Femur (tissue), 1 donor: Measurements from ENCODE around the gene OCA2.
A peak's percentile ranks its signal among the peaks of the same experiment; 100 is the strongest.
"Not testable (repeated sequence)": the region's sequence is repeated elsewhere in the genome, so short reads cannot be mapped to it uniquely, and the experiment has no call there.

Source experiments
- DNase-seq: peaks from one replicate; pipeline ENCODE4 v3.0.0-alpha.2; 2017

Gene OCA2

DNA sequence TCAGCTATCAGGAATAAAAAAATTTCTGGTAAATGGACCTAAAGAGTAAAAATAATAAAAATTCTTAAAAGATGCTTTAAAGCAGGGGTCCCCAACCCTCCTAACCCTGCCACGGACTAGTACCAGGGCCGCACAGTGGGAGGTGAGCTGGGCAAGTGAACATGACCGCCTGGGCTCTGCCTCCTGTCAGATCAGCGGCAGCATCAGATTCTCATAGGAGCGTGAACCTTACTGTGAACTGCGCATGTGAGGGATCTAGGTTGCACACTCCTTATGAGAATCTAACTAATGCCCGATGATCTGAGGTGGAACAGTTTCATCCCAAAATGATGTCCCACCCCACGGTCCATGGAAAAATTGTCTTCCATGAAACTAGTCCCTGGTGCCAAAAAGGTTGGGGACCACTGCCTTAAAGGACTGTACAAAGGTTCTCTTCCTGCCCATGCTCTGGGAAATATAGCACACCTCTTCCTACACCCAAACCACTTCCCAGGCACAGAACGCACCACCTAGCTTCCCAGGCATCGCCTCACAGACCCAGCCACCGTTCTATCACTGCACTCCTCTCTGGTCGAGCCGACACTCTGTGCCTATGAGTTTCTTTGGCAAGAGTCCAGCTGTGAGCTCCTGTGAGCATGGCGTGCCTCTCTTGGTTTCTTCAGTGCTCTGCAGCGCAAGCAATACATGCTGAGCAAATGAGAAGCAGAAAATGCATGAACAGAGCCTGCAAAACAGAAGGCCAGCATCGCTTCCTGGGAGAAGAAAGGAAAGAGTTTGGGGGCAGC is 104.9 kb downstream of the OCA2 start:
- DNase-seq: no peak

DNA sequence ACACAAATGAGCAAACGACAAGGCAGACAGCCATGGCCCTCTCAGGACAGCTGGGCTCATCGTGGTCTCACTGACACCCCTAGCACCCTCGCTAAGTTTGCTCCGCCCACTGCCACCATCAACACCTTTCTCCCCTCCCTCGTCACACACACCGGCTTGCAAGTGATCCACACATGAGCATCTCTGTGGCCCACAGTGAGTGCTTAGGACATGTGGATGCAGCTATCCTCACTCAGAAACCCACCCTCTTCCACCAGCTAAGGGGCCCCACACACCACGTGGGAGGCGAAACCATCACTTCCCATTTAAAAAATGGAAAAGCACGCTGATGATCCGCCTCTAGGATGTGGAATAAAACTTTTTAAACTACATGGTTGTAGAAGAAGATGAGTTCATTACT is 105.6 kb downstream of the OCA2 start:
- no peak for DNase-seq

DNA sequence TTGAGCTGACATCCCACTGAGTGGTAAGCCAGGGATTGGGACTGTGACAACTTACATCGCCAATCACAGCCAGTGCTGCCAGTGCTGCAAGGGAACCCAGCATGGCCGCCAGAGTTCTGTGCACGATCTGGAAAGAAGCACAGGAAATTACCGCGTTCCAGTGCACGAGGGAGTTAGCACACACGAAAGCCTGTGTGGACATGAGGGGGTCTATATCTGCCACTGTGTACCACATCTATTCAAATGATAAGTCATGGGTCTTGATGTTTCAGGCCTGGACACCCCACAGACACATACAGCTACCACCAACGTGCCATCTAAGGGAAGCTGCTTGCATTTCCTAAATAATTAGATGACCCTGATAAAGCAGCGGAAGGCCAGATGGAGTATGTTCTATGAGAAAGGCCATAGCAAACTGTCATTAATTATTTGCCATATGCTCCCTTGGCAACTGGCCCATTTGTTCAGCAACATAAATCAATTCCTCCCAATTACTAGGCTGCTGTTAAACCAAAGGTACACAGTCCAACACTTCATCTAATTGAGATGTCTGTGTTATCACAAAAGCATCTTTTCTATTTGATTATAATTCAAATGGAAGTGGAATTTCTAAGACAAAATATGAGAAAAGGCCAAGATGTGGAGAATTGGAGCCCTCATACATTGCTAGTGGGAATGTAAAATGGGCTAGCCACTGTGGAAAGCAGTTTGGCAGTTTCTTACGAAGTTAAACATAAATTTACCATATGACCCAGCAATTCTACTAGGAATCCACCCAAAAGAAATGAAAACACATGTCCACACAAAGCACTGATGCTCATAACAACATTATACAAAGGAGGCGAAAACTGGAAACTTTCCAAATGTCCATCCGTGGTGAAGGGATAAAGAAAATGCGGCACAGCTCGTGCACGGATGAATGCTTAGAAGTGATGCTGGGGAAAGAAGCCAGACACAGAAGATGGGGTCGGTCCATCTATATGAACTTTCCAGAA is 108.3 kb downstream of the OCA2 start:
- DNase-seq: no peak

- DNase-seq: no peak
Measured at GRCh38 chr15:27989838-27990237, 109.3 kb downstream of the OCA2 start.

DNA sequence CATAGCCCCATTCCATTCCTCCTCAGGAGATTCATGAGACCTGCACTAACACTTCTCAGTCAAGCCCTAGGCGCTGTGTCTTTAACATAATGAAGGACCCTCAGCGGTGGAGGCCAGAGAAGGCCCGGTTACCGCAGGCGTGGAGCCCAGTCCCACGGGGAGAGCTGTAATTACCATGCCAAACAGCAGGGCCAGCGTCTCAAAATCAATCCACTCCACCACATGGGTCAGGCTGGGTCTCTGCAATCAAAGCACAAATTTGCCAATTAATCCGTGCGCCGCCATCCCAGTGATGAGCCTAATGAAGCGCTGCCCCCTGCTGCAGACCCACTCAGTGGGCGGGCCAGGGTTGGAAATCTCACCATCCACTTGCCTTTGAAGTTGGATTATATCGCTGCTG is 109.7 kb downstream of the OCA2 start:
- peak; percentile 42 for DNase-seq

GRCh38 chr15:27985099-27985498 is 114.0 kb downstream of the OCA2 start:
- no peak for DNase-seq

DNA sequence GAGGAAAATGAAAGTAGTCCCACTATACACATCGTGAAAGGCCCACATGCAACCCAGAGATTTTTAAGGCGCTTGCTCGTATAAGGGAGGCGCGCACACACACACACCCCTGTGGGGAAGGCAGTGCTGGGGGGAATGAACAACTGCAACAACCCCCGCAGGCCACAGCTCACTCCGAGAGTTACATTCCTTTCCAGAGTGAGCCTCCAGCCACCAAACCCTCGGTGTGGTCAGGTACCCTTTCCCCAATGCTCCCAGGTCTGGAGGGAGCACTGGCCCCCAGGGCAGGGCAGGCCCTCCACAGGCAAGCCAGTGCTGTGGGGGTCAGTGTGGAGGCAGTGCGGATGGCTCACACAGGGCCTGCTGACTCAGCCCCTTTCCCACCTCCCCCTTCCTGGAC is 115.6 kb downstream of the OCA2 start:
- DNase-seq: no peak

GRCh38 chr15:27977696-27978095 is 121.4 kb downstream of the OCA2 start:
- no peak for DNase-seq

GRCh38 chr15:27973886-27974285 is 125.2 kb downstream of the OCA2 start:
- no peak for DNase-seq

DNA sequence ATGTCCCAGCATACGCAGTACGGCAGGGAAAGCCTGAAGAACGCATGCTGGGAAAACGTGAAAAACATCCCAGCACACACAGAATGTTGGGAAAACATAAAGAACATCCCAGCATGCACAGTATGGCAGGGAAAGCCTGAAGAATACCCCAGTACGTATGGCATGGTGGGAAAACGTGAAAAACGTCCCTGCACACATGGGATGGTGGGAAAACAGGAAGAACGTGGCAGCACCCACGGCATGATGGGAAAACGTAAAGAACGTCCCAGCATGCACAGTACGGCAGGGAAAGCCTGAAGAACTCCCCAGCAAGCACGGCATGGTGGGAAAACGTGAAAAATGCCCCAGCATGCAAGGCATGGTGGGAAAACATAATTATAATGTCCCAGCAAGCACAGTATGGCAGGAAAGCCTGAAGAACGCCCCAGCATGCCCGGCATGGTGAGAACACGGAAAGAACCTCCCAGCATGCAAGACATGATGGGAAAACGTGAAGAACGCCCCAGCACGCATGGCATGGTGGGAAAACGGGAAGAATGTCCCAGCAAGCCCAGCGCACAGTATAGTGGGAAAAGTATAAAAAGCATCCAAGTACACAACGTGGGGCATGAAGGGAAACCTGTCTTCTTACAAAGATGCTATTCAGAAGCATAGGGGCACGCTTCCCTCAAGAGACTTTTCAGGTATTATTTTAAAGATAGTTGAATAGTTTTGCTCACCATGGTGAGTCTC is 128.3 kb downstream of the OCA2 start:
- no peak for DNase-seq

DNA sequence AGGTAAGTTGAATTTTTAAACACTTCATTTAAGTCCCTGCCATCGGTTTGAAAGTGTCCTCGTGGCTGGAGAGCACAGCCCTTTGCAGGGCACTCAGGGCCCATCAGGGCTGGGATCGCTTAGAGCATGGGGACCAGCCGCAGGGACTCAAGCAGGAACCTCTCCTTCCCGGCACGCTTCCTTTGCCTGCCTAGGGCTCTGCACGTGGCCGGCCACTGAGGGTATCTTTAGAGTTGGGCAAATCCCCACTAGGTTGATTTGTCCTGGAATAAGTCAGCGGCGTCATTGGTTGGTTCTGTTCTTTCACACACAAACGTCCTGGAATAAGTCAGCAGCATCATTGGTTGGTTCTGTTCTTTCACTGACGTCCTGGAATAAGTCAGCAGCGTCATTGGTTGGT is 131.6 kb downstream of the OCA2 start:
- no peak for DNase-seq

- no peak for DNase-seq
Measured at GRCh38 chr15:27965546-27965945, 133.6 kb downstream of the OCA2 start.

- DNase-seq: no peak
Measured at GRCh38 chr15:27961801-27962200, 137.3 kb downstream of the OCA2 start.

- no peak for DNase-seq
Measured at GRCh38 chr15:27958911-27959578, 140.1 kb downstream of the OCA2 start.

DNA sequence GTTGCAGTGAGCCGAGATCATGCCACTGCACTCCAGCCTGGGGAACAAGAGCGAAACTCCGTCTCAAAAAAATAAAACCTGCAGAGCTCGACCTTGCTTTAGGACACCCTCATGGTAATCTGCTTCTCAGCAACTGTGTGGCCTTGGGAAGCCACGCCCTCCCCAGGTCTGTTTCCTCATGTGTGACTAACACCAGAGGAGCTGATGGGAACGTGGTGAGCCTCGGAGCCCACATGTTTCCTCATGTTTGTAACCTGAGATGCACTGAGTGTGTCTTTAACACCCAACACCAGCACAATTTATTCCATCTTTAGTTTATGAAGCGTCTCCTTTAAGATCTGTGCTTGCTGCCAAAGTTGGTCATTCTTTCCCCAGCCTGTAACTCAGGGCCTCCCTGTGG is 142.8 kb downstream of the OCA2 start:
- DNase-seq: no peak

DNA sequence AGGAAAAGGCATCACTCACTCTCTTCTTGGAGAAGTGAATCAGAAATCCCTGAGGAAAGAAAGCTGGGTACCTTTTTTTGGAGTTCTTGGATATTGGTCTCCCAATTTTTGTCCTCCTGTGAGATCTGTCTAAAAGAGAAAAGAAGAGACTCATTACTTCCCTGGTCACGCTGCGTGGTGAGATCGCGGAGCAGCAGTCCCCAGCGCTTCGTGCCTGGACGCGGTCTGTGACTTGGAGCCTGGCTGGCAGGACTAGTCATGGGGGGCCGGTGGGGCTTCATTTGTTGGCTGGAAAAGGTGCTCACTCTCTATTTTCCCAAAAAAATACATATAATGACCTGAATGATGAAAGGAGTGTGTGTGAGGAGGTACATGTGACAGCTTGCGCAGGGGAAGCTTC is 144.0 kb downstream of the OCA2 start:
- no peak for DNase-seq

- DNase-seq: not testable (repeated sequence)
Measured at GRCh38 chr15:27952593-27952992, 146.5 kb downstream of the OCA2 start.

DNA sequence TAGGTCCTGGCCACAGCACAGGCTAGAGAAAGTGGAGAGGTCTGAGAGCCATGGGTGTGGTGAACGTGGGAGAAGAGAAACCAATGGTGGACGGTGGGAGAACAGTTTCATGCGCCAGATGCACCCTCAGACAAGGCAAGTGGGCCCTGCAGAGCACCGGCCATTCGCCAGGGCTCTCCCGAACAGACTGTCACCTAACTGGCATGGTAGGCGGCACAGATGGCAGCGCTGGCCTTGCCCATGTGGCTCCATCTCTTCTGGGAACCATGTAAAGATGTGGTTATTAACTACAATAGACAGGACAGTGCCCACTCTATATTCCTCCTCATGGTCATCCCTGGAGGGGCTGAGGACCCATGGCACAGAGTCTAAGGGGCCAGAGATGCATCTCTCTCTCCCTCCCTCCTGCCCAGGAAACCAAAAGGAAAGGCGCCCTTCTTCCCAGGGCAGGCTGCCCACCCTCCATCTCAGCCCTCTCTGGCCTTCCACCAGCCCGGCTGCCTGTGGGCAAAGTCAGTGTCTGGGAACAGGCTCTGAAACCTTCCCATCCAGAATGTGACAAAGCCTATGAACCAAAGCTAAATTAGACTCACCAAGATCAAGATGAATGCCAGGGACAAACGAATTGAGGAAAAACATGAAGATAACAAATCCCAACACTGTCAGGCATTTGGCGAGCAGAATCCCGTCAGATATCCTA is 147.8 kb downstream of the OCA2 start:
- no peak for DNase-seq

- DNase-seq: no peak
Measured at GRCh38 chr15:27949089-27949488, 150.0 kb downstream of the OCA2 start.

DNA sequence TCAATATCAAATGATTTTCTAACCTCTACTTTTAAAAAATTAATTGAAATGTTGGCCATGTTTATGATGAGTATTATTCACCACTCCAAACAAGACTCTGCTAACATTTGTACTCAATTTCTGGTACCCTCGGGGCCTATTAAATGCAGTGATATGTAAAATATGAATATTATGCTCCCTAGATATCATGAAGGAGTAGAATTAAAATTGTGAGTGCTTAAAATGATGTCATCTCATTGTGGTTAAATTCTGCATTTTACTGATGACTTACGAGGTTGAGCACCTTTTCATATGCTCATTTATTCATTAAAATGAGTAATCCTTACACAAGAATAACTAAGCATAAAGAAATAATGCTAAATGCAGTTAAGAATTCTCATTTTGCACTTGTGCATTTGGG is 159.9 kb downstream of the OCA2 start:
- no peak for DNase-seq

- no peak for DNase-seq
Measured at GRCh38 chr15:27937851-27938250, 161.3 kb downstream of the OCA2 start.

- DNase-seq: no peak
Measured at GRCh38 chr15:27936164-27936563, 163.0 kb downstream of the OCA2 start.
